ENCODE data around the gene HPCA. TPM values are rescaled to one million over a fixed set of nuclear protein-coding genes. Genes with fewer than 3 reads are reported as not detected.

HPCA gene
- total and polyA plus RNA-seq, 2 of the 4 experiments (the other 2 are of a cell fraction) = 0.22 TPM; not detected in 1

- no peak overlapping the region for H3K4me2 ChIP-seq (ENCODE audit: low read depth, low read length)
- peaks cover 5% of the 10 kb centered on the region; the same call in 1 of the 2 replicates for H3K9me1 ChIP-seq (ENCODE audit: insufficient read depth, low read length)
- no peak overlapping the region for H4K91ac ChIP-seq (ENCODE audit: insufficient read depth, low read depth, low read length)
- WGBS, 2 experiments (ENCODE audit: extremely low coverage in 2 of 2, insufficient read length in 1 of 2) = 37% methylated on average over 5 of the region's 22 CpGs; no CpG with 5 or more reads in 1 of the 2 experiments
- H3K27ac ChIP-seq (ENCODE audit: insufficient read depth, low read length) = no peak overlapping the region
- dilution Hi-C loops (cut with HindIII; ENCODE audit: low sequenced_read_pairs, unreplicated experiment) (no loop called here), intact Hi-C loops (cut with micrococcal nuclease) (no loop called here), in situ Hi-C loops (cut with MboI; ENCODE audit: low sequenced_read_pairs) (no loop called here)
- H2AK9ac ChIP-seq (replicated peaks; ENCODE audit: low read depth, low read length, poor library complexity) = no peak overlapping the region
- H2BK15ac ChIP-seq (ENCODE audit: low read depth, low read length) = no peak overlapping the region
- H3K23ac ChIP-seq (ENCODE audit: low read depth, low read length) = no peak overlapping the region
- CTCF ChIA-PET = no interaction called here
- no peak overlapping the region for H4K5ac ChIP-seq (ENCODE audit: low read depth, low read length)
- H2BK5ac ChIP-seq (ENCODE audit: low read depth, low read length, poor library complexity, severe bottlenecking) = no peak overlapping the region
- H3K4ac ChIP-seq (ENCODE audit: low read depth, low read length) = no peak overlapping the region
- no peak overlapping the region for H3K14ac ChIP-seq (replicated peaks; ENCODE audit: low read depth, low read length)
- H3K36me3 ChIP-seq (ENCODE audit: control insufficient read depth, insufficient read depth, low read length) = no peaks in the 10 kb centered on the region
- no peak overlapping the region for H2AFZ ChIP-seq (replicated peaks; ENCODE audit: low read length, poor library complexity)
- H3K4me3 ChIP-seq (ENCODE audit: insufficient read depth, low read depth, low read length) = no peak overlapping the region
- H2BK20ac ChIP-seq (ENCODE audit: low read depth, low read length) = no peak overlapping the region
- no peaks in the 10 kb centered on the region for H3K79me1 ChIP-seq (ENCODE audit: low read depth in 1 of 2, low read length in 2 of 2)
- BruUV-seq (replicated peaks) = no TSS peak
- no peak overlapping the region for H4K8ac ChIP-seq (ENCODE audit: low read depth in 2 of 2, low read length in 2 of 2)
- H3K4me1 ChIP-seq (ENCODE audit: control insufficient read depth, insufficient read depth, low read length) = no peaks in the 10 kb centered on the region
- no peak overlapping the region for H3K9ac ChIP-seq (ENCODE audit: low read depth, low read length)
- no peak overlapping the region; the same call in 1 of the 2 replicates for H3K56ac ChIP-seq (ENCODE audit: extremely low read depth, insufficient read depth, low read length)
- no peak for ATAC-seq (ENCODE audit: low read depth)
- POLR2A ChIA-PET (ENCODE audit: unreplicated experiment) = no interaction called here
- H2AK5ac ChIP-seq (ENCODE audit: low read depth, low read length) = no peak overlapping the region
- peaks cover 56% of the 10 kb centered on the region for H3K27me3 ChIP-seq (ENCODE audit: control insufficient read depth, insufficient read depth, low read length)
- H2BK120ac ChIP-seq (ENCODE audit: low read depth, low read length) = no peak overlapping the region
- no peaks in the 10 kb centered on the region; the same call in 1 of the 2 replicates for H4K20me1 ChIP-seq (ENCODE audit: insufficient read depth, low read length)
- no peaks in the 10 kb centered on the region for H3K9me3 ChIP-seq (ENCODE audit: control insufficient read depth, insufficient read depth, low read length)
- no peak for DNase-seq
- H3K18ac ChIP-seq (ENCODE audit: low read depth, low read length) = no peak overlapping the region
- TF ChIP-seq CTCF (conservative IDR thresholded peaks at IDR 0.05; ENCODE audit: low read depth, low read length) (no peak), MXI1 (IDR thresholded peaks at IDR 0.05; ENCODE audit: borderline replicate concordance, low read depth, low read length) (no peak), MAFK (IDR thresholded peaks at IDR 0.05; ENCODE audit: low read depth, low read length) (no peak), RAD21 (IDR thresholded peaks at IDR 0.05; ENCODE audit: low read length) (no peak), CEBPB (IDR thresholded peaks at IDR 0.05; ENCODE audit: low read depth, low read length) (no peak), USF2 (IDR thresholded peaks at IDR 0.05; ENCODE audit: low read depth, low read length) (no peak), MAZ (IDR thresholded peaks at IDR 0.05; ENCODE audit: borderline replicate concordance, low read depth, low read length) (no peak), FOS (IDR thresholded peaks at IDR 0.05; ENCODE audit: low read depth, low read length) (no peak), BHLHE40 (IDR thresholded peaks at IDR 0.05; ENCODE audit: low read depth, low read length) (no peak), NFE2L2 (IDR thresholded peaks at IDR 0.05; ENCODE audit: low read depth, low read length) (no peak), CHD1 (IDR thresholded peaks at IDR 0.05; ENCODE audit: low read depth, low read length) (no peak), POLR2A (IDR thresholded peaks at IDR 0.05; ENCODE audit: low read depth, low read length) (no peak), RFX5 (IDR thresholded peaks at IDR 0.05; ENCODE audit: low read depth, low read length) (no peak), ELK1 (IDR thresholded peaks at IDR 0.05; ENCODE audit: borderline replicate concordance, low read depth, low read length) (no peak), RCOR1 (IDR thresholded peaks at IDR 0.05; ENCODE audit: insufficient replicate concordance, low read length) (no peak)
Measured at GRCh38 chr1:32881871-32882850, 4.1 kb upstream of the HPCA start.

Data from IMR-90 (cell line).